B cell (primary cell): ENCODE results near the gene VPS13D. TPM values are rescaled to one million over a fixed set of nuclear protein-coding genes. Genes with fewer than 3 reads are reported as not detected.

Experiments
- ATAC-seq: fragments of 200-7000 bp; cut with Tn5 transposase; one replicate; pipeline ENCODE4 v1.10.0; 2021; ENCODE audit warnings: low read depth, mild to moderate bottlenecking, moderate number of reproducible peaks, moderate library complexity
- CTCF ChIA-PET: fragments of 350-600 bp; sonication (Branson Sonifier 250); formaldehyde crosslinking; loops from one replicate; lab custom pipeline; 2021; ENCODE audit warnings: antibody characterized with exemption, inconsistent platforms; lab: Charles Lee
- POLR2A ChIA-PET: fragments of 350-600 bp; sonication (Branson Sonifier 250); formaldehyde crosslinking; loops from one replicate; lab custom pipeline; 2021; ENCODE audit warnings: antibody characterized with exemption; lab: Charles Lee
- DNase-seq: peaks from one replicate; pipeline ENCODE4 v3.0.0; 2013
- H2AFZ ChIP-seq: 2 replicates; pipeline ENCODE4 v1.6.1; 2012; ENCODE audit warnings: mild to moderate bottlenecking, low read depth, low read length; ENCODE audit not compliant: insufficient read depth, poor library complexity, severe bottlenecking
- H3K27ac ChIP-seq, 2 donors: 1 replicate in 1 of 2; 2 replicates in 1 of 2; pipeline ENCODE4 v1.5.1; 2012 to 2013; ENCODE audit warnings: low read length in 2 of 2, mild to moderate bottlenecking in 2 of 2, moderate library complexity in 1 of 2
- H3K27me3 ChIP-seq, 4 experiments: fragments of 200-600 bp in 1 of 4; sonication (generic) in 1 of 4; replicated peaks in 1 of 4; 1 replicate in 2 of 4; 2 replicates in 2 of 4; pipeline versions ENCODE4 v1.6.1 to v1.7.0; 2013 to 2016; ENCODE audit warnings: low read length in 3 of 4, mild to moderate bottlenecking in 2 of 4, mixed read lengths in 1 of 4, moderate library complexity in 1 of 4; ENCODE audit not compliant: insufficient read depth in 4 of 4, control insufficient read depth in 3 of 4; ENCODE audit errors: control extremely low read depth in 1 of 4
- H3K36me3 ChIP-seq, 2 experiments: replicated peaks in 1 of 2; 1 replicate in 1 of 2; 2 replicates in 1 of 2; pipeline versions ENCODE4 v1.6.1 to v1.7.1; 2013; ENCODE audit warnings: low read length in 1 of 2; ENCODE audit not compliant: insufficient read depth in 2 of 2, control insufficient read depth in 1 of 2; ENCODE audit errors: control extremely low read depth in 1 of 2, extremely low read depth in 1 of 2
- H3K4me1 ChIP-seq, 2 donors: fragments of 200-600 bp in 1 of 2; sonication (generic) in 1 of 2; 1 replicate in 1 of 2; 2 replicates in 1 of 2; pipeline versions ENCODE4 v1.5.1 to v1.6.1; 2013 to 2017; ENCODE audit warnings: low read length in 2 of 2; ENCODE audit not compliant: control insufficient read depth in 2 of 2, insufficient read depth in 2 of 2
- H3K4me2 ChIP-seq: replicated peaks from 2 replicates; pipeline ENCODE3; 2012; ENCODE audit warnings: mild to moderate bottlenecking, low read depth, low read length; ENCODE audit not compliant: poor library complexity, severe bottlenecking
- H3K4me3 ChIP-seq, 5 experiments: fragments of 200-600 bp in 1 of 5; sonication (generic) in 1 of 5; 1 replicate in 3 of 5; 2 replicates in 2 of 5; pipeline versions ENCODE4 v1.5.1 to v1.7.0; 2011 to 2016; ENCODE audit warnings: low read length in 4 of 5, mild to moderate bottlenecking in 4 of 5, low read depth in 2 of 5, control low read depth in 1 of 5, moderate library complexity in 1 of 5; ENCODE audit not compliant: insufficient read depth in 1 of 5; ENCODE audit errors: control extremely low read depth in 1 of 5, extremely low read depth in 1 of 5
- H3K79me2 ChIP-seq: fragments of 200-600 bp; sonication (generic); one replicate; pipeline ENCODE4 v1.6.0; 2016; ENCODE audit warnings: low read length; ENCODE audit not compliant: control insufficient read depth, insufficient read depth
- H3K9ac ChIP-seq: fragments of 200-600 bp; sonication (generic); 2 replicates; pipeline ENCODE4 v1.6.1; 2017; ENCODE audit warnings: mild to moderate bottlenecking, low read length, moderate library complexity
- H3K9me3 ChIP-seq, 3 donors: one replicate each; pipeline versions ENCODE4 v1.6.1 to v1.7.1; 2013; ENCODE audit warnings: low read length in 2 of 3; ENCODE audit not compliant: control insufficient read depth in 2 of 3, insufficient read depth in 1 of 3; ENCODE audit errors: control extremely low read depth in 1 of 3
- H4K20me1 ChIP-seq: 2 replicates; pipeline ENCODE4 v1.6.0; 2012; ENCODE audit warnings: mild to moderate bottlenecking, low read length; ENCODE audit not compliant: insufficient read depth, control insufficient read depth, poor library complexity, severe bottlenecking
- H3K27ac Mint-ChIP-seq: one replicate; pipeline ENCODE4 v1.8.0; 2021; ENCODE audit warnings: mixed read lengths
- H3K27me3 Mint-ChIP-seq: one replicate; pipeline ENCODE4 v1.8.0; 2021; ENCODE audit warnings: mixed read lengths
- H3K4me1 Mint-ChIP-seq: one replicate; pipeline ENCODE4 v1.8.0; 2021; ENCODE audit warnings: mixed read lengths
- H3K4me3 Mint-ChIP-seq: one replicate; pipeline ENCODE4 v1.8.0; 2021; ENCODE audit warnings: mixed read lengths
- H3K9me3 Mint-ChIP-seq: one replicate; pipeline ENCODE4 v1.8.0; 2022; ENCODE audit warnings: mixed read lengths; ENCODE audit not compliant: insufficient read depth
- CTCF ChIP-seq: fragments of 200-600 bp; IDR thresholded peaks from one replicate; pipeline ENCODE4 v1.8.0; 2022; ENCODE audit warnings: antibody characterized with exemption, mild to moderate bottlenecking
- EZH2 ChIP-seq: IDR thresholded peaks from 2 replicates; pipeline ENCODE4 v1.6.1; 2012; ENCODE audit warnings: borderline replicate concordance, low read depth, mild to moderate bottlenecking, moderate library complexity, low read length; ENCODE audit not compliant: insufficient read depth, poor library complexity, severe bottlenecking
- WGBS: methylation state at CpG from one replicate; pipeline ENCODE4 v1.1.5; 2013; ENCODE audit warnings: missing lambda C conversion rate; ENCODE audit not compliant: insufficient coverage; 5-methylcytosine and 5-hydroxymethylcytosine counted together
- intact Hi-C: fragments of 100-400 bp; cut with micrococcal nuclease; formaldehyde crosslinking; loops from one replicate; pipeline ENCODE4 v1.10.0; 2022
- polyA plus RNA-seq: library from polyadenylated mRNA; depleted of rRNA; stranded (reverse); fragments of >200 nt; gene quantifications from 2 replicates; pipeline ENCODE4 v1.2.3, GENCODE V29; 2012
- total RNA-seq, 2 donors: library from RNA; stranded (reverse); fragments of 120-200 nt in 1 of 2; gene quantifications; 1 replicate in 1 of 2; 2 replicates in 1 of 2; pipeline versions ENCODE4 v1.2.3 to v1.2.4, GENCODE V29; 2013 to 2022

VPS13D gene
- total and polyA plus RNA-seq, 2 donors (not counting 1 experiment from before 2014, with no cell fraction given), result 29.9 to 104 TPM

- WGBS, result 100% methylated on average over 2 of the region's 6 CpGs
- H3K36me3 ChIP-seq, result peaks cover 6 to 83% of the 10 kb centered on the region in 2 experiments
- no peak overlapping the region for H3K27ac Mint-ChIP-seq
Observed at GRCh38 chr1:12309783-12310742, 80.2 kb downstream of the VPS13D start.

More at GRCh38 chr1:12309783-12310742, 80.2 kb downstream of the VPS13D start:
- intact Hi-C loops, result no loop called here
- H3K79me2 ChIP-seq, result no peaks in the 10 kb centered on the region
- H3K27ac ChIP-seq, result no peak overlapping the region
- H3K4me3 ChIP-seq, result no peak overlapping the region
- DNase-seq (no peak), ATAC-seq (no peak)
- H3K4me1 Mint-ChIP-seq, result no peaks in the 10 kb centered on the region
- POLR2A ChIA-PET, result interaction anchor here (1.2 kb wide), 1 partner anchor 9 kb away, joined by 9 read pairs; no protein-coding TSS in a partner anchor
- H2AFZ ChIP-seq, result no peak overlapping the region
- no peaks in the 10 kb centered on the region for H3K4me1 ChIP-seq
- H3K9ac ChIP-seq, result no peak overlapping the region
- H3K4me2 ChIP-seq, result no peak overlapping the region
- H3K9me3 ChIP-seq, result no peaks in the 10 kb centered on the region
- no peak overlapping the region for H3K4me3 Mint-ChIP-seq
- H3K9me3 Mint-ChIP-seq, result no peaks in the 10 kb centered on the region
- CTCF ChIA-PET, result interaction anchor here (0.7 to 6.2 kb wide), 4 partner anchors 44 to 474 kb away, joined by 3 to 50 read pairs (median 4); partner anchors contain the start of gene DHRS3
- H3K27me3 Mint-ChIP-seq, result no peaks in the 10 kb centered on the region
- TF ChIP-seq CTCF (no peak), EZH2 (no peak)
- no peaks in the 10 kb centered on the region for H3K27me3 ChIP-seq
- H4K20me1 ChIP-seq, result no peaks in the 10 kb centered on the region
